Testis (tissue), 3 donors: ENCODE measurements around the gene GADD45G. TPM values are rescaled to one million over a fixed set of nuclear protein-coding genes. Genes with fewer than 3 reads are reported as not detected.

Source experiments
- DNase-seq: peaks from one replicate; pipeline ENCODE4 v3.0.0-alpha.2; 2019
- H3K27ac ChIP-seq, 2 donors: fragments of 200-600 bp; sonication (generic); one replicate each; pipeline ENCODE4 v1.5.1; 2019
- H3K27me3 ChIP-seq: fragments of 200-600 bp; sonication (generic); one replicate; pipeline ENCODE4 v1.5.1; 2019
- H3K36me3 ChIP-seq: fragments of 200-600 bp; sonication (generic); one replicate; pipeline ENCODE4 v1.5.1; 2017; ENCODE audit warnings: low read depth; ENCODE audit errors: missing control alignments
- H3K4me1 ChIP-seq: fragments of 200-600 bp; sonication (generic); one replicate; pipeline ENCODE4 v1.5.1; 2019
- H3K4me3 ChIP-seq, 2 donors: fragments of 200-600 bp; sonication (generic); one replicate each; pipeline ENCODE4 v1.5.1; 2017 to 2019
- H3K9me3 ChIP-seq: fragments of 200-600 bp; sonication (generic); one replicate; pipeline ENCODE4 v1.5.1; 2017
- POLR2A ChIP-seq: fragments of 450-650 bp; IDR thresholded peaks from one replicate; pipeline ENCODE4 v1.6.1; 2017; ENCODE audit warnings: antibody characterized with exemption, mild to moderate bottlenecking, moderate library complexity
- WGBS, 2 donors: methylation state at CpG; one replicate each; pipeline ENCODE4 v1.1.5; 2018; 5-methylcytosine and 5-hydroxymethylcytosine counted together
- intact Hi-C: fragments of 100-400 bp; cut with DNase I; formaldehyde crosslinking; loops from one replicate; pipeline ENCODE4 v1.15.1; 2023; ENCODE audit warnings: low total_unique reads
- polyA plus RNA-seq: library from polyadenylated mRNA; stranded (reverse); fragments of 350-450 nt; fragmentation: Illumina TruSeq; extraction: RNeasy Lipid Tissue Mini Kit (QIAGEN cat#74804); gene quantifications from one replicate; pipeline ENCODE4 v1.2.3, GENCODE V29; 2014; ENCODE audit warnings: low read depth, low replicate concordance; ENCODE audit not compliant: insufficient read depth
- total RNA-seq, 2 donors: library from RNA; depleted of rRNA; stranded (reverse); fragments of >200 nt; gene quantifications; one replicate each; pipeline ENCODE4 v1.2.3, GENCODE V29; 2016
- TF ChIP-seq, protein P1 (sequence below), 3 experiments: fragments of 450-650 bp in 2 of 3; fragments of 200-600 bp in 1 of 3; sonication (generic) in 1 of 3; IDR thresholded peaks; one replicate each; pipeline ENCODE4 v1.5.1; 2016 to 2019; ENCODE audit warnings: antibody characterized with exemption in 3 of 3, mild to moderate bottlenecking in 2 of 3, moderate library complexity in 1 of 3

GADD45G gene
- total and polyA plus RNA-seq, 3 donors from 2014 or later: 29.1 to 72.8 (median 66.1) TPM

- Histone ChIP-seq H3K27me3 (no peaks in the 10 kb centered on the region), H3K36me3 (no peaks in the 10 kb centered on the region), H3K4me1 (peaks cover 41% of the 10 kb centered on the region), H3K4me3 (no peak overlapping the region), H3K27ac (peak overlapping the region; percentile 8 to 82), H3K9me3 (no peaks in the 10 kb centered on the region)
- TF ChIP-seq, protein P1, sequence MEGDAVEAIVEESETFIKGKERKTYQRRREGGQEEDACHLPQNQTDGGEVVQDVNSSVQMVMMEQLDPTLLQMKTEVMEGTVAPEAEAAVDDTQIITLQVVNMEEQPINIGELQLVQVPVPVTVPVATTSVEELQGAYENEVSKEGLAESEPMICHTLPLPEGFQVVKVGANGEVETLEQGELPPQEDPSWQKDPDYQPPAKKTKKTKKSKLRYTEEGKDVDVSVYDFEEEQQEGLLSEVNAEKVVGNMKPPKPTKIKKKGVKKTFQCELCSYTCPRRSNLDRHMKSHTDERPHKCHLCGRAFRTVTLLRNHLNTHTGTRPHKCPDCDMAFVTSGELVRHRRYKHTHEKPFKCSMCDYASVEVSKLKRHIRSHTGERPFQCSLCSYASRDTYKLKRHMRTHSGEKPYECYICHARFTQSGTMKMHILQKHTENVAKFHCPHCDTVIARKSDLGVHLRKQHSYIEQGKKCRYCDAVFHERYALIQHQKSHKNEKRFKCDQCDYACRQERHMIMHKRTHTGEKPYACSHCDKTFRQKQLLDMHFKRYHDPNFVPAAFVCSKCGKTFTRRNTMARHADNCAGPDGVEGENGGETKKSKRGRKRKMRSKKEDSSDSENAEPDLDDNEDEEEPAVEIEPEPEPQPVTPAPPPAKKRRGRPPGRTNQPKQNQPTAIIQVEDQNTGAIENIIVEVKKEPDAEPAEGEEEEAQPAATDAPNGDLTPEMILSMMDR (IDR thresholded peaks at IDR 0.05): no peak
- no peak for TF ChIP-seq POLR2A
- peak; percentile 85 for DNase-seq
- WGBS, 2 donors: 41 to 44% methylated on average over 6 to 13 of the region's 13 CpGs
- intact Hi-C loops: no loop called here
Observed at GRCh38 chr9:89639367-89639795, 34.6 kb downstream of the GADD45G start.

GRCh38 chr9:89639961-89640360 lies 35.1 kb downstream of the GADD45G start:
- WGBS, 2 donors: 80% methylated on average over 5 of the region's 5 CpGs; no CpG with 5 or more reads in 1 of the 2 donors
- Histone ChIP-seq H3K4me3 (peak overlapping the region in 1 of 2 donors; percentile 8), H3K4me1 (peaks cover 35% of the 10 kb centered on the region), H3K36me3 (no peaks in the 10 kb centered on the region), H3K9me3 (no peaks in the 10 kb centered on the region), H3K27me3 (no peaks in the 10 kb centered on the region), H3K27ac (peak overlapping the region; percentile 8 to 82)
- no peak for TF ChIP-seq POLR2A
- TF ChIP-seq, protein P1 (IDR thresholded peaks at IDR 0.05): no peak
- intact Hi-C loops: loop anchor here (2.0 kb wide), 1 partner anchor 21 kb away; no protein-coding TSS in a partner anchor
- DNase-seq: no peak

GRCh38 chr9:89640361-89640760 lies 35.5 kb downstream of the GADD45G start:
- intact Hi-C loops: loop anchor here (2.0 kb wide), 1 partner anchor 20 kb away; no protein-coding TSS in a partner anchor
- TF ChIP-seq, protein P1 (IDR thresholded peaks at IDR 0.05): no peak
- no peak for TF ChIP-seq POLR2A
- peaks cover 33% of the 10 kb centered on the region for H3K4me1 ChIP-seq
- H3K27ac ChIP-seq: peak overlapping the region in 1 of 2 donors; percentile 82
- no peaks in the 10 kb centered on the region for H3K27me3 ChIP-seq
- H3K4me3 ChIP-seq: no peak overlapping the region
- WGBS, 2 donors: 83 to 100% methylated on average over 2 to 11 of the region's 11 CpGs
- no peaks in the 10 kb centered on the region for H3K9me3 ChIP-seq
- H3K36me3 ChIP-seq: no peaks in the 10 kb centered on the region
- DNase-seq: no peak

DNA sequence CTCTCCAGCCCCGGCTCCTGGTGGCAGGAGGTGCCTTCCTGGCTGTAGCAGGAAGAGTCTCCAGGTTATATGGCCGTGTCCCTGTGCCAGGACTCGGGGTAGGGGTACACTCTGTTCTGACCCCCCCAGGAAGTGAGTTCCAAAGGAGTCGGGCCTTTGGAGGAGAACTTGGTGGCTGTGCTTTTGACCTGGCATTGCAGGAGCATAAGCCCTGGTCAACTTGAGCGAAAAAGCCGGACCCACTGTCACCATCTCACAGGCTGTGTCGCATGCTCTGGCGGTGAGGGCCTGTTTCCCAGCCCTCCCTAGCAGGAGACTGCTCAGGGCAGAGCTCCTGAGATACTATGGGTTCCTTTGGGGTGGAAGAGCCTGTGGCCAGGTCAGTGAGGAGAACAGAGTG lies 36.0 kb downstream of the GADD45G start:
- DNase-seq: no peak
- 88 to 100% methylated on average over 4 to 8 of the region's 8 CpGs for WGBS, 2 donors
- H3K36me3 ChIP-seq: no peaks in the 10 kb centered on the region
- intact Hi-C loops: loop anchor here (2.0 kb wide), 1 partner anchor 20 kb away; no protein-coding TSS in a partner anchor
- peaks cover 28% of the 10 kb centered on the region for H3K4me1 ChIP-seq
- no peak overlapping the region for H3K27ac ChIP-seq
- no peaks in the 10 kb centered on the region for H3K9me3 ChIP-seq
- no peak overlapping the region for H3K4me3 ChIP-seq
- no peaks in the 10 kb centered on the region for H3K27me3 ChIP-seq
- TF ChIP-seq POLR2A: no peak
- TF ChIP-seq, protein P1 (IDR thresholded peaks at IDR 0.05): no peak

GRCh38 chr9:89641980-89642379 lies 37.2 kb downstream of the GADD45G start:
- H3K27me3 ChIP-seq: no peaks in the 10 kb centered on the region
- no peaks in the 10 kb centered on the region for H3K36me3 ChIP-seq
- WGBS, 2 donors: 79 to 89% methylated on average over 4 of the region's 4 CpGs
- intact Hi-C loops: loop anchor here (2.0 kb wide), 1 partner anchor 19 kb away; no protein-coding TSS in a partner anchor
- H3K4me3 ChIP-seq: no peak overlapping the region
- H3K27ac ChIP-seq: no peak overlapping the region
- H3K9me3 ChIP-seq: no peaks in the 10 kb centered on the region
- TF ChIP-seq POLR2A: no peak
- TF ChIP-seq, protein P1 (IDR thresholded peaks at IDR 0.05): no peak
- H3K4me1 ChIP-seq: peaks cover 21% of the 10 kb centered on the region
- no peak for DNase-seq
